ENCODE measurements around the gene SMYD3.

Gene SMYD3

GRCh38 chr1:246540738-246541491, 33.8 kb upstream of the SMYD3 start:
- no peaks in the 10 kb centered on the region for H3K79me2 ChIP-seq (ENCODE audit: insufficient read depth, low read length)
- no peaks in the 10 kb centered on the region for H3K9me2 ChIP-seq (replicated peaks; ENCODE audit: low read depth, low read length)
- H3F3A ChIP-seq (ENCODE audit: low read depth): no peaks in the 10 kb centered on the region
- peaks cover 48% of the 10 kb centered on the region; the same call in 1 of the 2 replicates for H3K36me3 ChIP-seq (ENCODE audit: insufficient read depth, low read length)
- no peak overlapping the region for H3K4me3 ChIP-seq (ENCODE audit: low read length, poor library complexity, severe bottlenecking)
- H3K9ac ChIP-seq (ENCODE audit: low read depth, low read length, poor library complexity, severe bottlenecking): no peak overlapping the region
- no peak for TF ChIP-seq EZH2phosphoT487 (IDR thresholded peaks at IDR 0.05; ENCODE audit: borderline replicate concordance)
- TF ChIP-seq, protein P1, sequence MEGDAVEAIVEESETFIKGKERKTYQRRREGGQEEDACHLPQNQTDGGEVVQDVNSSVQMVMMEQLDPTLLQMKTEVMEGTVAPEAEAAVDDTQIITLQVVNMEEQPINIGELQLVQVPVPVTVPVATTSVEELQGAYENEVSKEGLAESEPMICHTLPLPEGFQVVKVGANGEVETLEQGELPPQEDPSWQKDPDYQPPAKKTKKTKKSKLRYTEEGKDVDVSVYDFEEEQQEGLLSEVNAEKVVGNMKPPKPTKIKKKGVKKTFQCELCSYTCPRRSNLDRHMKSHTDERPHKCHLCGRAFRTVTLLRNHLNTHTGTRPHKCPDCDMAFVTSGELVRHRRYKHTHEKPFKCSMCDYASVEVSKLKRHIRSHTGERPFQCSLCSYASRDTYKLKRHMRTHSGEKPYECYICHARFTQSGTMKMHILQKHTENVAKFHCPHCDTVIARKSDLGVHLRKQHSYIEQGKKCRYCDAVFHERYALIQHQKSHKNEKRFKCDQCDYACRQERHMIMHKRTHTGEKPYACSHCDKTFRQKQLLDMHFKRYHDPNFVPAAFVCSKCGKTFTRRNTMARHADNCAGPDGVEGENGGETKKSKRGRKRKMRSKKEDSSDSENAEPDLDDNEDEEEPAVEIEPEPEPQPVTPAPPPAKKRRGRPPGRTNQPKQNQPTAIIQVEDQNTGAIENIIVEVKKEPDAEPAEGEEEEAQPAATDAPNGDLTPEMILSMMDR (conservative IDR thresholded peaks at IDR 0.05; ENCODE audit: low read length): no peak
- no peaks in the 10 kb centered on the region for H3K9me3 ChIP-seq (ENCODE audit: insufficient read depth, low read depth, low read length)
- no peaks in the 10 kb centered on the region for H4K20me1 ChIP-seq (ENCODE audit: insufficient read depth, low read length, poor library complexity, severe bottlenecking)
- no peak overlapping the region for H3K4me2 ChIP-seq (ENCODE audit: low read depth, low read length, poor library complexity, severe bottlenecking)
- no peaks in the 10 kb centered on the region for H3K4me1 ChIP-seq (ENCODE audit: insufficient read depth, low read length, poor library complexity, severe bottlenecking)
- H3K27me3 ChIP-seq (ENCODE audit: insufficient read depth, low read length, poor library complexity, severe bottlenecking): no peaks in the 10 kb centered on the region
- H2AFZ ChIP-seq (ENCODE audit: low read length): no peak overlapping the region

DNA sequence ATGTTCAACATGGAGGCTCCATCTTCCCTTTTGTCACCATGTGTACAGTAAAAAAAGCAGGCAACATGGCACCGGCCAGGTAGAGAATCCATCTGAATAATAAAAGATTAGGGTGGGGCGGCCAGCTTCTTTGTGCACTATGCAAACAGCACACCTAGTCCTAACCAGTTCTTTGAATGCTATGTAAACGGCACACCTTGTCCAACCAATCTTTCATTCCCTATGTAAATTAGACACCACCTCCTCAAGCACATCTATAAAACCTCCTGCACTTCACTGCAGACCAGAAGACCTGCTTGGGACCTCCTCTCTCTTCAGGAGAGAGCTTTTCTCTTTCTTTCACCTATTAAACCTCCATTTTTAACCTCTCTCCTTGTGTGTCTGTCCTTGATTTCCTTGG, 30.8 kb upstream of the SMYD3 start:
- peaks cover 27% of the 10 kb centered on the region; the same call in 1 of the 2 replicates for H3K36me3 ChIP-seq (ENCODE audit: insufficient read depth, low read length)
- H3K9ac ChIP-seq (ENCODE audit: low read depth, low read length, poor library complexity, severe bottlenecking): no peak overlapping the region
- 0 out of 2 replicates have a peak, but pooled peaks cover 4% of the 10 kb centered on the region for H3K9me3 ChIP-seq (ENCODE audit: insufficient read depth, low read depth, low read length)
- H2AFZ ChIP-seq (ENCODE audit: low read length): no peak overlapping the region
- H3K9me2 ChIP-seq (replicated peaks; ENCODE audit: low read depth, low read length): no peaks in the 10 kb centered on the region
- H3F3A ChIP-seq (ENCODE audit: low read depth): no peaks in the 10 kb centered on the region
- H3K4me3 ChIP-seq (ENCODE audit: low read length, poor library complexity, severe bottlenecking): no peak overlapping the region
- no peaks in the 10 kb centered on the region for H3K27me3 ChIP-seq (ENCODE audit: insufficient read depth, low read length, poor library complexity, severe bottlenecking)
- no peak overlapping the region for H3K4me2 ChIP-seq (ENCODE audit: low read depth, low read length, poor library complexity, severe bottlenecking)
- no peaks in the 10 kb centered on the region for H3K4me1 ChIP-seq (ENCODE audit: insufficient read depth, low read length, poor library complexity, severe bottlenecking)
- no peaks in the 10 kb centered on the region for H4K20me1 ChIP-seq (ENCODE audit: insufficient read depth, low read length, poor library complexity, severe bottlenecking)
- H3K79me2 ChIP-seq (ENCODE audit: insufficient read depth, low read length): no peaks in the 10 kb centered on the region
- TF ChIP-seq, protein P1 (conservative IDR thresholded peaks at IDR 0.05; ENCODE audit: low read length): no peak
- no peak for TF ChIP-seq EZH2phosphoT487 (IDR thresholded peaks at IDR 0.05; ENCODE audit: borderline replicate concordance)

- no peaks in the 10 kb centered on the region for H3K79me2 ChIP-seq (ENCODE audit: insufficient read depth, low read length)
- H3K9me3 ChIP-seq (ENCODE audit: insufficient read depth, low read depth, low read length): 0 out of 2 replicates have a peak, but pooled peaks cover 4% of the 10 kb centered on the region
- H4K20me1 ChIP-seq (ENCODE audit: insufficient read depth, low read length, poor library complexity, severe bottlenecking): no peaks in the 10 kb centered on the region
- no peak overlapping the region for H2AFZ ChIP-seq (ENCODE audit: low read length)
- peaks cover 22% of the 10 kb centered on the region; the same call in 1 of the 2 replicates for H3K36me3 ChIP-seq (ENCODE audit: insufficient read depth, low read length)
- no peaks in the 10 kb centered on the region for H3K27me3 ChIP-seq (ENCODE audit: insufficient read depth, low read length, poor library complexity, severe bottlenecking)
- H3K4me1 ChIP-seq (ENCODE audit: insufficient read depth, low read length, poor library complexity, severe bottlenecking): no peaks in the 10 kb centered on the region
- H3K4me2 ChIP-seq (ENCODE audit: low read depth, low read length, poor library complexity, severe bottlenecking): no peak overlapping the region
- H3K9me2 ChIP-seq (replicated peaks; ENCODE audit: low read depth, low read length): no peaks in the 10 kb centered on the region
- H3F3A ChIP-seq (ENCODE audit: low read depth): no peaks in the 10 kb centered on the region
- H3K4me3 ChIP-seq (ENCODE audit: low read length, poor library complexity, severe bottlenecking): no peak overlapping the region
- no peak for TF ChIP-seq EZH2phosphoT487 (IDR thresholded peaks at IDR 0.05; ENCODE audit: borderline replicate concordance)
- TF ChIP-seq, protein P1 (conservative IDR thresholded peaks at IDR 0.05; ENCODE audit: low read length): no peak
- no peak overlapping the region for H3K9ac ChIP-seq (ENCODE audit: low read depth, low read length, poor library complexity, severe bottlenecking)
Observed at GRCh38 chr1:246537441-246537840, 30.4 kb upstream of the SMYD3 start.

All from Loucy (cell line).